Fibroblast of lung (primary cell): ENCODE data around the gene OPA3. TPM values are rescaled to one million over a fixed set of nuclear protein-coding genes. Genes with fewer than 3 reads are reported as not detected.

ENCODE experiments used
- DNase-seq, 2 donors: peaks; one replicate each; pipeline versions ENCODE4 v3.0.0 to v3.0.0-alpha.2; 2010; ENCODE audit warnings: low read depth in 2 of 2
- H2AFZ ChIP-seq: 2 replicates; pipeline ENCODE4 v1.5.1; 2012; ENCODE audit warnings: low read length, control low read depth, inconsistent platforms
- H3K27ac ChIP-seq: 2 replicates; pipeline ENCODE4 v1.5.1; 2011; ENCODE audit warnings: low read length, control low read depth; ENCODE audit not compliant: insufficient read depth
- H3K27me3 ChIP-seq: 2 replicates; pipeline ENCODE4 v1.5.1; 2011; ENCODE audit warnings: mild to moderate bottlenecking, low read length; ENCODE audit not compliant: control insufficient read depth, insufficient read depth
- H3K36me3 ChIP-seq: 2 replicates; pipeline ENCODE4 v1.5.1; 2011; ENCODE audit warnings: low read length; ENCODE audit not compliant: control insufficient read depth, insufficient read depth
- H3K4me1 ChIP-seq: 2 replicates; pipeline ENCODE4 v1.5.1; 2011; ENCODE audit warnings: low read length; ENCODE audit not compliant: control insufficient read depth, insufficient read depth; ENCODE audit errors: extremely low read depth
- H3K4me2 ChIP-seq: 2 replicates; pipeline ENCODE4 v1.5.1; 2011; ENCODE audit warnings: low read length, control low read depth; ENCODE audit not compliant: insufficient read depth; ENCODE audit errors: extremely low read depth
- H3K4me3 ChIP-seq, 4 experiments: fragments of 200-600 bp in 1 of 4; sonication (generic) in 1 of 4; replicated peaks in 1 of 4; 2 replicates each; pipeline ENCODE4 v1.5.1; 2011 to 2016; ENCODE audit warnings: low read length in 4 of 4, low read depth in 3 of 4, mild to moderate bottlenecking in 3 of 4, control low read depth in 2 of 4, inconsistent platforms in 1 of 4, mixed read lengths in 1 of 4; ENCODE audit not compliant: insufficient read depth in 1 of 4; ENCODE audit errors: control extremely low read depth in 1 of 4
- H3K79me2 ChIP-seq: 2 replicates; pipeline ENCODE4 v1.5.1; 2012; ENCODE audit warnings: mild to moderate bottlenecking, low read length, inconsistent platforms; ENCODE audit not compliant: control insufficient read depth, insufficient read depth
- H3K9ac ChIP-seq: 2 replicates; pipeline ENCODE4 v1.5.1; 2011; ENCODE audit warnings: mild to moderate bottlenecking, low read length, control low read depth; ENCODE audit not compliant: insufficient read depth
- H3K9me3 ChIP-seq: 2 replicates; pipeline ENCODE4 v1.5.1; 2012; ENCODE audit warnings: low read depth, low read length; ENCODE audit not compliant: control insufficient read depth, insufficient read depth
- H4K20me1 ChIP-seq: 2 replicates; pipeline ENCODE4 v1.5.1; 2011; ENCODE audit warnings: low read length; ENCODE audit not compliant: control insufficient read depth, insufficient read depth; ENCODE audit errors: extremely low read depth
- CTCF ChIP-seq, 2 donors: IDR thresholded peaks in 1 of 2; conservative IDR thresholded peaks in 1 of 2; 1 replicate in 1 of 2; 2 replicates in 1 of 2; pipeline ENCODE4 v1.5.1; 2011 to 2012; ENCODE audit warnings: low read length in 2 of 2, control low read depth in 1 of 2, inconsistent platforms in 1 of 2, low read depth in 1 of 2, mild to moderate bottlenecking in 1 of 2
- EZH2 ChIP-seq: IDR thresholded peaks from 2 replicates; pipeline ENCODE4 v1.5.1; 2012; ENCODE audit warnings: low read length, control low read depth, mild to moderate bottlenecking; ENCODE audit errors: missing control alignments
- polyA plus RNA-seq, 2 donors: library from polyadenylated mRNA; depleted of rRNA in 1 of 2; stranded (reverse) in 1 of 2; unstranded in 1 of 2; fragments of >200 nt; gene quantifications; 2 replicates each; pipeline ENCODE4 v1.2.1, GENCODE V29; 2011 to 2012; ENCODE audit warnings: missing spikeins in 1 of 2
- total RNA-seq: library from RNA; depleted of rRNA; stranded (reverse); fragments of >200 nt; gene quantifications from 2 replicates; pipeline ENCODE4 v1.2.1, GENCODE V29; 2014

OPA3 gene
- total and polyA plus RNA-seq, 2 donors (not counting 1 experiment from before 2014, with no cell fraction given), result 3.8 to 8.3 TPM

DNA sequence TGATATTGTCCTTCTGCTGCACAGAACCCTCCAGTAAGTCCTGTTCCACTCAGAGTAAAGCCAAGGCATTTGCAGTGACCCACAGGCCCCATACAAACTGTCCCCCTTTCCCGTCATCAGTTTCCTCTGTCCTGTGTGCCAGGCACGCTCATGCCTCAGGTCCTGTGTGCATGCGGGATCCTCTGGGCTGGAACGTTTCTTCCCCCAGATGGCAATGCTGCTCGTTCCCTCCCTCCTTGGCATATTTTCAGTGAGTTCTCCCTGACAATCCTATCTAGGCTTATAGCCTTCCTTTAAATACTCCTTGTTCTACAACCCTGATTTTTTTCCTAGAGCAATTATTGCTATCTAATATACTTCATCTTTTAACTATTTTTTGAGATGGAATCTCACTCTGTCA lies 5.7 kb downstream of the OPA3 start:
- Histone ChIP-seq H3K36me3 (no peaks in the 10 kb centered on the region), H3K4me2 (no peak overlapping the region), H4K20me1 (no peaks in the 10 kb centered on the region), H3K9me3 (no peaks in the 10 kb centered on the region), H3K27ac (no peak overlapping the region), H3K4me1 (peaks cover 15% of the 10 kb centered on the region), H3K9ac (no peak overlapping the region), H2AFZ (no peak overlapping the region), H3K4me3 (no peak overlapping the region), H3K27me3 (no peaks in the 10 kb centered on the region), H3K79me2 (peaks cover 15% of the 10 kb centered on the region)
- no peak for TF ChIP-seq CTCF (conservative IDR thresholded peaks at IDR 0.05 in 1 of 2, IDR thresholded peaks at IDR 0.05 in 1 of 2; ENCODE audit: low read depth in 1 of 2, low read length in 2 of 2)
- no peak for TF ChIP-seq EZH2
- DNase-seq, result no peak

DNA sequence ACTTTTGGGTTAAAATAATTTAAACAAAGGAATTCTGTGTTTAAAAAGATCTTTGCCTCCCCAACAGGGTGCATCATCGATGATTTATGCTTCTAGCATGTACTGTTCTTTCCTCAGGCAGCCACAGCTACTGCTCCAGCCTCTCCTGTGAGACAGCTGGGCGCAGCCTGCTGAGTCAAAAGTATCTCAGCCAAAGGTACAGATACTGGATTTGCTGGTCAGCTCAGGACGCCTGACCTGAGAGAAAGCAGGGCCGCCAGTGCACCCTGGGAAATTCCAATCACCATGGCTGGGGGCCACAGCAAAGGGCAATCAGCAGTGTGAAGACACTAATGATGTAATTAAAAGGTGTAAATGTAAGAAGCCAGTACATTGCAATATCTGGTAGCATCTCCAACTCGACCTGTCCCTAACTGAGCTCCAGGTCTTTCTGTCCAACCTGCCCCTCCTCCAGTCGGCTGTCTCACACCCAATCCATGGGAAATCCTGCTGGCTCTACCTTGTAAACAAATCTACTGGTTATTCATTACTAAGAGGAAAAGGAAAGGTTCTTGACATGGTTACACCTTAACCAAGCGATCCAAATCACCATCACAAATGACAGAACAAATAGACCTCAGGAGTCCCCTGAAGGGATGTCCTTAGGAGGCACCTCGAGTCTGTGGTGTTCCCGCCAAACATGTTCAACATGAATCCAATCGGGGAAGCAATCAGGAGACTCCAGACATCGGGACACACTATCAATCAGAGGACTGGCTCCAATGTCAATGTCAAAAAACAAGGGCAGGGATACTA lies 7.3 kb downstream of the OPA3 start:
- Histone ChIP-seq H3K79me2 (peaks cover 7% of the 10 kb centered on the region), H2AFZ (no peak overlapping the region)

DNA sequence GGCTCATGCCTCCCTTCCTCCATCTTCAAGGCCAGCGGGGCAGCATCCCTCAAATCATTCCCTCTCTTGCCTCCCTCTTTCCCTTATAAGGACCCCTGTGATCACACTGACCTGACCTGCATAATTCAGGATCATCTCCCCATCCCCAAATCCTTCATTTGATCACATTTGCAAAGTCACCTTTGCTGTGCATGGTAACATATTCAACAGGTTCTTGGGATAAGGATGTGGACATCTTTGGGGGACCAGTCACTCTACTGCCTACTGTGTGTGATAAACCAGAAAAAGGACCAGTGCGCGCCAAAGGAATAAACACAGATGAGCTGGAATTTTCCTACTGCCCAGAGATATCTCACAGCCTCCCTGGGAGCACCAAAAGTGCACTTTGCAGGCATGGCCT lies 7.9 kb downstream of the OPA3 start:
- Histone ChIP-seq H3K4me3 (no peak overlapping the region), H3K27ac (peak overlapping the region; percentile 66), H3K27me3 (no peaks in the 10 kb centered on the region), H3K79me2 (peaks cover 7% of the 10 kb centered on the region), H3K9ac (no peak overlapping the region), H3K4me2 (peak overlapping the region; percentile 42), H4K20me1 (no peaks in the 10 kb centered on the region), H3K36me3 (no peaks in the 10 kb centered on the region), H3K9me3 (no peaks in the 10 kb centered on the region), H3K4me1 (peaks cover 15% of the 10 kb centered on the region), H2AFZ (no peak overlapping the region)
- DNase-seq, result no peak
- TF ChIP-seq EZH2, result no peak
- TF ChIP-seq CTCF (conservative IDR thresholded peaks at IDR 0.05 in 1 of 2, IDR thresholded peaks at IDR 0.05 in 1 of 2; ENCODE audit: low read depth in 1 of 2, low read length in 2 of 2), result no peak

More for the DNA sequence above, 7.3 kb downstream of the OPA3 start:
- Histone ChIP-seq H3K9me3 (no peaks in the 10 kb centered on the region), H3K36me3 (no peaks in the 10 kb centered on the region), H3K27me3 (no peaks in the 10 kb centered on the region), H3K4me1 (peaks cover 15% of the 10 kb centered on the region), H3K27ac (peak overlapping the region; percentile 69), H4K20me1 (no peaks in the 10 kb centered on the region), H3K4me2 (peak overlapping the region; percentile 5), H3K4me3 (no peak overlapping the region), H3K9ac (no peak overlapping the region)
- no peak for TF ChIP-seq CTCF (conservative IDR thresholded peaks at IDR 0.05 in 1 of 2, IDR thresholded peaks at IDR 0.05 in 1 of 2; ENCODE audit: low read depth in 1 of 2, low read length in 2 of 2)
- no peak for TF ChIP-seq EZH2
- DNase-seq, result peak; percentile 86 to 96
